Measurements from ENCODE around the gene CASQ2. TPM values are rescaled to one million over a fixed set of nuclear protein-coding genes. Genes with fewer than 3 reads are reported as not detected.
A peak's percentile ranks its signal among the peaks of the same experiment; 100 is the strongest.

CASQ2 gene
- total RNA-seq, 3 donors from 2014 or later: 0.49 to 30.4 (median 2.1) TPM

DNA sequence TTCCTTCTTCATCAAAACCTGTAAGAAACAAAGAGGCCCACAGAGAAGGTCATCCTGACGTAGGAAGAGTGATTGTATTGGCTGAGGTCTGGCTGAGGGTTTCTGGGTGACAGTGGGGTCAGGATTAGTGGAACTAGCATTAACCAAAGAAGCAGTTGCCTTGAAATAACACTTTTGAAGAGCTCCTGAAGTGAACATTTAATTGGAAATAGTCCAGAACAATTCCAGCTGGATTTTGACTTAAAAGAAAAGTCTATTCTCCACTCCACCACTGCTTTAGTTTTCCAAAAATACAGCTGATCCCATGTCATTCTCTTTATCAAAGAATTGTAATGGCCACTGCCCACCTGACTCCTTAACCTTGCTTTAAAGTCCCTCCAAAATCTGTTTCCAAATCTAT is 27.7 kb downstream of the CASQ2 start:
- intact Hi-C loops (cut with DNase I, micrococcal nuclease): no loop called here
- Histone ChIP-seq H3K4me1 (ENCODE audit: low read depth) (no peaks in the 10 kb centered on the region), H3K36me3 (ENCODE audit: low read depth) (no peaks in the 10 kb centered on the region), H3K9me3 (no peaks in the 10 kb centered on the region), H3K4me3 (no peak overlapping the region)
- DNase-seq: no peak
- no peak for ATAC-seq
- TF ChIP-seq, protein P1, sequence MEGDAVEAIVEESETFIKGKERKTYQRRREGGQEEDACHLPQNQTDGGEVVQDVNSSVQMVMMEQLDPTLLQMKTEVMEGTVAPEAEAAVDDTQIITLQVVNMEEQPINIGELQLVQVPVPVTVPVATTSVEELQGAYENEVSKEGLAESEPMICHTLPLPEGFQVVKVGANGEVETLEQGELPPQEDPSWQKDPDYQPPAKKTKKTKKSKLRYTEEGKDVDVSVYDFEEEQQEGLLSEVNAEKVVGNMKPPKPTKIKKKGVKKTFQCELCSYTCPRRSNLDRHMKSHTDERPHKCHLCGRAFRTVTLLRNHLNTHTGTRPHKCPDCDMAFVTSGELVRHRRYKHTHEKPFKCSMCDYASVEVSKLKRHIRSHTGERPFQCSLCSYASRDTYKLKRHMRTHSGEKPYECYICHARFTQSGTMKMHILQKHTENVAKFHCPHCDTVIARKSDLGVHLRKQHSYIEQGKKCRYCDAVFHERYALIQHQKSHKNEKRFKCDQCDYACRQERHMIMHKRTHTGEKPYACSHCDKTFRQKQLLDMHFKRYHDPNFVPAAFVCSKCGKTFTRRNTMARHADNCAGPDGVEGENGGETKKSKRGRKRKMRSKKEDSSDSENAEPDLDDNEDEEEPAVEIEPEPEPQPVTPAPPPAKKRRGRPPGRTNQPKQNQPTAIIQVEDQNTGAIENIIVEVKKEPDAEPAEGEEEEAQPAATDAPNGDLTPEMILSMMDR (IDR thresholded peaks at IDR 0.05): no peak

DNA sequence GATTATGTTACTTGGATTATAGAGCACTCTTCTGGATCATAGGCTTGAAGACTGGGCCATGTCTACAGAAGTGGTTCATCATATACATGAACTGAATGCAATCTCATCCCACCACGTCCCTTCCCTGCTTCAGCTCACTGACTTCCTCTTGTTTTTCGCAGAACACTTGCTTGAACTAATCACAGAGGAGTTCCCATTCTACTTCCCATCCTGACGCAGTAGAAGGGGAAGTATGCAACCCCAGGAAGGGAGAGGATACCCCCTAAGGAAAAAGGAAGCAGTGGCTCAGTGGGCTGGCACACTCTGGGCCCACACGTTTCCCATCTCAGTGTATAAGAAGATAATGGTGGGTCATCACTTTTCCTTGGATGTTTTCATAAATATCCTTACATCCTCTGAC is 36.2 kb downstream of the CASQ2 start:
- ATAC-seq (no peak), DNase-seq (no peak)
- intact Hi-C loops (cut with DNase I, micrococcal nuclease): no loop called here
- Histone ChIP-seq H3K9me3 (no peaks in the 10 kb centered on the region), H3K4me3 (no peak overlapping the region), H3K4me1 (ENCODE audit: low read depth) (no peaks in the 10 kb centered on the region), H3K36me3 (ENCODE audit: low read depth) (no peaks in the 10 kb centered on the region)
- TF ChIP-seq, protein P1 (IDR thresholded peaks at IDR 0.05): no peak

DNA sequence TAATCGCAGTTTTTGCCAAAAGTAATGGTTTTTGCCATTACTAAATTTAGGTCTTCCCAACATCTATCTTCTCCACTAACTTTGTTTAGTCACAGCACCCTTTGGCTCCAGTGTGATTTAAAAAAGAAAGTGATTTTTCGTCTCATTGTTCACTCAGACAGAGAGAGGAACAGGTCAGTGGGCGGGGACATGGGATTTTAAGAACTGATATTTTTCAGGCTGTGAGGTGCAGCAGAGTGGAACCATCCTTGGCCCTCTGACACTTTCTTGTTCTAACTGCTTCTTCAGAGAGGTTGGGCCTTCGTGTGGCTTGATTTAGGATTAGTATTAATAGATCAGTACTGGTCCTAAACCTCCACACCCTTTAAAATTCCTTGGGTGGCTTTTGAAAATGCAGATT is 38.8 kb downstream of the CASQ2 start:
- no peaks in the 10 kb centered on the region for H3K4me1 ChIP-seq (ENCODE audit: low read depth)
- no peaks in the 10 kb centered on the region for H3K36me3 ChIP-seq (ENCODE audit: low read depth)
- no peaks in the 10 kb centered on the region for H3K9me3 ChIP-seq
- H3K4me3 ChIP-seq: no peak overlapping the region
- intact Hi-C loops (cut with DNase I, micrococcal nuclease): no loop called here
- DNase-seq (no peak), ATAC-seq (no peak)
- TF ChIP-seq, protein P1 (IDR thresholded peaks at IDR 0.05): no peak

DNA sequence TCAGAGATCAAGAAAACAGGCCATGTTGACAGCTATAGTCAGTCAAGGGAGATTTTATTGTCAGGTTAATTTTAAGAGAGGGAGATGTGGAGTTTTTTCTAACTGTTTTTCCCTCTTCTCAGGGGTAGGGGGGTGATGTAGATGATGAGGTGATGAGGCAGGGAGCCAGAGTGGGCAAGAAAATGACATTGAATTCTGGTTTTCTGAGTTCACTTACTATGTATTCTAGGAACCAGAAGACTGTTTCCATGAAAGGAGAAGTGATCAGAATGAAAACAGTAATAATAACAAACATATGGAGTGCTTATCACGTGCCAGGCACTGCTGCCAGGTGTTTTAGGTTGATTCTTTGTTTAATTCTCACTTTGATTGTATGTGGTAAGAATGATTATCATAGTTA is 40.2 kb downstream of the CASQ2 start:
- intact Hi-C loops (cut with DNase I, micrococcal nuclease): no loop called here
- TF ChIP-seq, protein P1 (IDR thresholded peaks at IDR 0.05): no peak
- Histone ChIP-seq H3K4me1 (ENCODE audit: low read depth) (no peaks in the 10 kb centered on the region), H3K4me3 (no peak overlapping the region), H3K36me3 (ENCODE audit: low read depth) (no peaks in the 10 kb centered on the region), H3K9me3 (no peaks in the 10 kb centered on the region)
- ATAC-seq: no peak
- no peak for DNase-seq

DNA sequence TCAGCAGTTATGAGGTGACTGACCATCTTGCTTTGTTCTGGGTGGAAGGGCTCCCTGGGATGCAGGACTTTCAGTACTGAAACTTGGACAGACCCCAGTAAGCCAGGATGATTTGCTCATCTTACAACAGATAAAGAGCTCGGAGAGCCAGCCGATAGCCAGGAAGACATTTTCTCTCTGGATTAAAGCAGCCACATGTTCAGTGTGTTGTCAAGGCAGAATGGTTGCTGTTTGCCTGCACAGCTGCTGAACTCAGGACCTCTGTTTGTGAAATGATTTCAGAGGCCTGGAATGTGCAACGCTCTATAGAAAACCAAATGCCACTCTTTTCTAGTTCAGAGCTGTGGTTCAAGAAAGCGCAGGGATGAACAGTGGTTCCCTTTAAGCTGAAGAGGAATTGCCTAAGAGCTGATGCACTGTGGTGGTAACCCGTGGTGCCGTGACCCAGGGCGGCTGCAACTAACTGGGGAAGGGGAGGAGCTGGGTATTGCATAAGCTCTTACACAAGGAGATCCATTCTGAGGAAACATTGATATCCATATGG is 40.7 kb downstream of the CASQ2 start:
- DNase-seq: peak; percentile 37 to 69 (median 52)
- TF ChIP-seq, protein P1 (IDR thresholded peaks at IDR 0.05): no peak
- intact Hi-C loops (cut with DNase I, micrococcal nuclease): no loop called here
- Histone ChIP-seq H3K4me3 (no peak overlapping the region), H3K4me1 (ENCODE audit: low read depth) (no peaks in the 10 kb centered on the region), H3K36me3 (ENCODE audit: low read depth) (no peaks in the 10 kb centered on the region), H3K9me3 (no peaks in the 10 kb centered on the region)
- ATAC-seq: peak; percentile 78

DNA sequence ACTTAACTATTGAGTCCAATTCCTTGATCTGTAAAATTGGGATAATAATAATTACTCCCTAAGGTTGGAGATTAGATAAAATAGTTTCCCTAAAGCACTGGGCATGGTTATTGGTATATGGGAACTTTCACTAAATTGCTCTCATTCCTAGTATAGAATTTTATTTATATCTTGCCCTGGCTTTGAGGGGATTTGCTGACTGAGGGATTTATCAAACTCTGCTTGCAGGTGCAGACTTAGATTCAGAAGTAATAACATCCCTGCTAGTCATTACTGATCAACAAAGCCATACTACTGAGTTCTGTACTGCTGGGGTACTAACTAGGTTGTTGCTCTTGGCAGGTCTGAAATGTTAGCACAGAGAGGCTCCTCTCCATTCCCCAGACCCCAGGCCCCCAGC is 41.9 kb downstream of the CASQ2 start:
- H3K36me3 ChIP-seq (ENCODE audit: low read depth): no peaks in the 10 kb centered on the region
- H3K4me3 ChIP-seq: no peak overlapping the region

More for the DNA sequence above, 41.9 kb downstream of the CASQ2 start:
- intact Hi-C loops (cut with DNase I, micrococcal nuclease): no loop called here
- H3K9me3 ChIP-seq: no peaks in the 10 kb centered on the region
- DNase-seq (no peak), ATAC-seq (no peak)
- H3K4me1 ChIP-seq (ENCODE audit: low read depth): no peaks in the 10 kb centered on the region
- TF ChIP-seq, protein P1 (IDR thresholded peaks at IDR 0.05): no peak

All from mucosa of descending colon (tissue), 3 donors.